H1 (cell line): Measurements from ENCODE around the gene POMP. TPM values are rescaled to one million over a fixed set of nuclear protein-coding genes. Genes with fewer than 3 reads are reported as not detected.
A peak's percentile ranks its signal among the peaks of the same experiment; 100 is the strongest.

Experiments
- CTCF ChIA-PET: fragments of 300-600 bp; sonication (Branson Sonifier 250); formaldehyde crosslinking; loops from one replicate; lab custom pipeline; 2021; ENCODE audit not compliant: partially characterized antibody; lab: Charles Lee
- POLR2A ChIA-PET: fragments of 300-600 bp; sonication (Branson Sonifier 250); formaldehyde crosslinking; loops from one replicate; lab custom pipeline; 2021; ENCODE audit warnings: inconsistent platforms; ENCODE audit not compliant: partially characterized antibody; lab: Charles Lee
- DNase-seq, 2 experiments: peaks; one replicate each; pipeline versions ENCODE4 v3.0.0 to v3.0.0-alpha.2; 2010 to 2022; ENCODE audit warnings: low spot score in 2 of 2, low read depth in 1 of 2, mixed read lengths in 1 of 2
- FAIRE-seq: peaks from 2 replicates; lab custom pipeline; 2011; peaks lifted over from hg19 to GRCh38; lab: Jason Lieb, UNC
- H2AFZ ChIP-seq: 2 replicates; pipeline ENCODE4 v1.8.1; 2012; ENCODE audit warnings: low read length, inconsistent platforms
- H2AK5ac ChIP-seq: 2 replicates; pipeline ENCODE4 v1.6.1; 2013; ENCODE audit warnings: low read depth, low read length
- H2BK120ac ChIP-seq: replicated peaks from 2 replicates; pipeline ENCODE3; 2013; ENCODE audit warnings: low read depth, low read length, inconsistent platforms
- H2BK12ac ChIP-seq: 2 replicates; pipeline ENCODE4 v1.6.1; 2013; ENCODE audit warnings: low read depth, low read length
- H2BK15ac ChIP-seq: 2 replicates; pipeline ENCODE4 v1.6.1; 2013; ENCODE audit warnings: low read length
- H2BK20ac ChIP-seq: 2 replicates; pipeline ENCODE4 v1.6.1; 2013; ENCODE audit warnings: low read length
- H2BK5ac ChIP-seq: 2 replicates; pipeline ENCODE4 v1.6.1; 2013; ENCODE audit warnings: low read depth, low read length
- H3K14ac ChIP-seq: 2 replicates; pipeline ENCODE4 v1.6.1; 2013; ENCODE audit warnings: inconsistent platforms; ENCODE audit not compliant: insufficient read length
- H3K18ac ChIP-seq: 2 replicates; pipeline ENCODE4 v1.6.1; 2013; ENCODE audit warnings: low read length; ENCODE audit errors: extremely low read depth
- H3K23ac ChIP-seq: 2 replicates; pipeline ENCODE4 v1.6.1; 2013; ENCODE audit warnings: inconsistent platforms; ENCODE audit not compliant: insufficient read length
- H3K23me2 ChIP-seq: 2 replicates; pipeline ENCODE4 v1.6.1; 2013; ENCODE audit warnings: low read depth, low read length
- H3K27ac ChIP-seq: 2 replicates; pipeline ENCODE4 v1.6.1; 2011; ENCODE audit warnings: low read depth, low read length, inconsistent platforms
- H3K27me3 ChIP-seq, 4 experiments: replicated peaks in 1 of 4; 1 replicate in 1 of 4; 2 replicates in 3 of 4; pipeline versions ENCODE4 v1.6.1 to v1.8.1; 2011 to 2013; ENCODE audit warnings: low read length in 3 of 4, mild to moderate bottlenecking in 3 of 4, inconsistent platforms in 2 of 4, mixed read lengths in 2 of 4, moderate library complexity in 1 of 4; ENCODE audit not compliant: control insufficient read depth in 3 of 4, insufficient read depth in 3 of 4; ENCODE audit errors: extremely low read depth in 1 of 4
- H3K36me3 ChIP-seq, 4 experiments: 2 replicates each; pipeline versions ENCODE4 v1.6.1 to v1.8.1; 2011 to 2013; ENCODE audit warnings: mild to moderate bottlenecking in 4 of 4, low read length in 3 of 4, moderate library complexity in 2 of 4, control low read depth in 1 of 4, inconsistent platforms in 1 of 4; ENCODE audit not compliant: insufficient read depth in 4 of 4, control insufficient read depth in 2 of 4
- H3K4ac ChIP-seq: replicated peaks from 2 replicates; pipeline ENCODE3; 2013; ENCODE audit warnings: low read length, low read depth, mixed read lengths, inconsistent platforms; ENCODE audit not compliant: insufficient read length
- H3K4me1 ChIP-seq, 4 experiments: replicated peaks in 1 of 4; 1 replicate in 1 of 4; 2 replicates in 3 of 4; pipeline versions ENCODE4 v1.6.1 to v1.8.1; 2011 to 2013; ENCODE audit warnings: low read length in 3 of 4, inconsistent platforms in 2 of 4, mixed read lengths in 1 of 4; ENCODE audit not compliant: insufficient read depth in 4 of 4, control insufficient read depth in 3 of 4
- H3K4me2 ChIP-seq, 2 experiments: 2 replicates each; pipeline versions ENCODE4 v1.6.1 to v1.8.1; 2011 to 2013; ENCODE audit warnings: low read depth in 2 of 2, low read length in 2 of 2, control low read depth in 1 of 2, inconsistent platforms in 1 of 2, mild to moderate bottlenecking in 1 of 2; ENCODE audit not compliant: insufficient read depth in 1 of 2
- H3K4me3 ChIP-seq, 4 experiments: fragments of 200-600, 300-600 bp in 1 of 4; sonication (generic), shearing (Covaris generic), sonication (Bioruptor Twin) in 1 of 4; 2 replicates each; pipeline versions ENCODE4 v1.5.1 to v1.8.1; 2011 to 2016; ENCODE audit warnings: low read length in 4 of 4, low read depth in 3 of 4, control low read depth in 2 of 4, inconsistent platforms in 2 of 4, mild to moderate bottlenecking in 2 of 4, mixed read lengths in 1 of 4, moderate library complexity in 1 of 4; ENCODE audit not compliant: insufficient read depth in 2 of 4; ENCODE audit errors: extremely low read depth in 1 of 4
- H3K56ac ChIP-seq: replicated peaks from 2 replicates; pipeline ENCODE3; 2013; ENCODE audit warnings: low read depth, mild to moderate bottlenecking, mixed read lengths, low read length, inconsistent platforms; ENCODE audit not compliant: insufficient read length
- H3K79me1 ChIP-seq: 2 replicates; pipeline ENCODE4 v1.6.1; 2013; ENCODE audit warnings: low read depth, low read length, control low read depth
- H3K79me2 ChIP-seq, 2 experiments: 2 replicates each; pipeline versions ENCODE4 v1.6.1 to v1.8.1; 2012 to 2013; ENCODE audit warnings: low read length in 2 of 2, mild to moderate bottlenecking in 2 of 2, inconsistent platforms in 1 of 2; ENCODE audit not compliant: insufficient read depth in 2 of 2, control insufficient read depth in 1 of 2
- H3K9ac ChIP-seq, 4 experiments: replicated peaks in 1 of 4; 1 replicate in 1 of 4; 2 replicates in 3 of 4; pipeline versions ENCODE4 v1.6.1 to v1.8.1; 2011 to 2013; ENCODE audit warnings: low read depth in 3 of 4, low read length in 3 of 4, control low read depth in 2 of 4, mild to moderate bottlenecking in 2 of 4, moderate library complexity in 2 of 4, inconsistent platforms in 1 of 4; ENCODE audit errors: extremely low read depth in 1 of 4
- H3K9me3 ChIP-seq, 2 experiments: 2 replicates each; pipeline versions ENCODE4 v1.6.1 to v1.8.1; 2012 to 2013; ENCODE audit warnings: mild to moderate bottlenecking in 2 of 2, moderate library complexity in 2 of 2, control low read depth in 1 of 2, inconsistent platforms in 1 of 2, low read depth in 1 of 2, low read length in 1 of 2, mixed read lengths in 1 of 2; ENCODE audit not compliant: insufficient read depth in 2 of 2
- H4K20me1 ChIP-seq, 2 experiments: replicated peaks in 1 of 2; 2 replicates each; pipeline versions ENCODE3 to v1.8.1; 2011 to 2013; ENCODE audit warnings: inconsistent platforms in 2 of 2, low read length in 2 of 2, mild to moderate bottlenecking in 1 of 2; ENCODE audit not compliant: insufficient read depth in 2 of 2, control insufficient read depth in 1 of 2
- H4K5ac ChIP-seq: 2 replicates; pipeline ENCODE4 v1.6.1; 2013; ENCODE audit warnings: low read length, low read depth, mixed read lengths, inconsistent platforms; ENCODE audit not compliant: insufficient read length
- H4K8ac ChIP-seq: 2 replicates; pipeline ENCODE4 v1.8.0; 2013; ENCODE audit warnings: mild to moderate bottlenecking, moderate library complexity, low read length, inconsistent platforms; ENCODE audit not compliant: insufficient read depth; ENCODE audit errors: extremely low read depth
- H4K91ac ChIP-seq: replicated peaks from 2 replicates; pipeline ENCODE3; 2013; ENCODE audit warnings: low read length, mixed read lengths, inconsistent platforms; ENCODE audit not compliant: insufficient read length
- BRCA1 ChIP-seq: IDR thresholded peaks from 2 replicates; pipeline ENCODE4 v1.6.1; 2012; ENCODE audit warnings: low read depth, low read length, improper control_type of control experiment
- CHD2 ChIP-seq: IDR thresholded peaks from 2 replicates; pipeline ENCODE4 v1.6.1; 2012; ENCODE audit warnings: low read length, improper control_type of control experiment
- CTCF ChIP-seq, 3 experiments: IDR thresholded peaks; 1 replicate in 2 of 3; 2 replicates in 1 of 3; pipeline versions ENCODE4 v1.5.1 to v1.6.1; 2011; ENCODE audit warnings: low read length in 3 of 3, mild to moderate bottlenecking in 3 of 3, inconsistent platforms in 2 of 3, low read depth in 1 of 3, moderate library complexity in 1 of 3; ENCODE audit not compliant: insufficient read depth in 1 of 3; ENCODE audit errors: control extremely low read depth in 1 of 3
- GTF2F1 ChIP-seq: IDR thresholded peaks from 2 replicates; pipeline ENCODE4 v1.6.1; 2012; ENCODE audit warnings: low read depth, low read length, improper control_type of control experiment, borderline replicate concordance
- MAX ChIP-seq: IDR thresholded peaks from 2 replicates; pipeline ENCODE4 v1.6.1; 2012; ENCODE audit warnings: inconsistent platforms
- RAD21 ChIP-seq, 2 experiments: IDR thresholded peaks in 1 of 2; conservative IDR thresholded peaks in 1 of 2; 2 replicates each; pipeline ENCODE4 v1.6.1; 2011; ENCODE audit warnings: low read depth in 2 of 2, low read length in 2 of 2, improper control_type of control experiment in 1 of 2, inconsistent platforms in 1 of 2, mild to moderate bottlenecking in 1 of 2, moderate library complexity in 1 of 2
- RFX5 ChIP-seq: IDR thresholded peaks from 2 replicates; pipeline ENCODE4 v1.6.1; 2011; ENCODE audit warnings: low read depth, low read length, improper control_type of control experiment, borderline replicate concordance
- RXRA ChIP-seq: IDR thresholded peaks from 2 replicates; pipeline ENCODE4 v1.6.1; 2011; ENCODE audit warnings: low read depth, mild to moderate bottlenecking, low read length, moderate library complexity; ENCODE audit not compliant: insufficient read depth
- SIN3A ChIP-seq, 2 experiments: IDR thresholded peaks in 1 of 2; conservative IDR thresholded peaks in 1 of 2; 2 replicates each; pipeline ENCODE4 v1.6.1; 2011 to 2012; ENCODE audit warnings: low read length in 2 of 2, improper control_type of control experiment in 1 of 2, low read depth in 1 of 2, mild to moderate bottlenecking in 1 of 2
- WGBS, 2 experiments: shearing (Covaris generic) in 1 of 2; methylation state at CpG; one replicate each; pipeline versions ENCODE4 v1.1.6 to v1.1.7; 2013 to 2015; ENCODE audit warnings: low lambda C conversion rate in 2 of 2, mixed read lengths in 2 of 2, inconsistent platforms in 1 of 2, low coverage in 1 of 2, missing lambda C conversion rate in 1 of 2; ENCODE audit not compliant: insufficient replicate concordance in 2 of 2, insufficient coverage in 1 of 2, insufficient read length in 1 of 2; ENCODE audit errors: extremely low coverage in 1 of 2, missing lambda C conversion rate in 1 of 2; 5-methylcytosine and 5-hydroxymethylcytosine counted together
- polyA plus RNA-seq, 7 experiments: library from polyadenylated mRNA; depleted of rRNA in 3 of 7; stranded (reverse) in 5 of 7; unstranded in 2 of 7; fragments of >200 nt in 5 of 7; fragments of 200-250 nt in 2 of 7; gene quantifications; 1 replicate in 5 of 7; 2 replicates in 1 of 7; 4 replicates in 1 of 7; pipeline versions ENCODE4 v1.2.1 to v1.2.3, GENCODE V29; 2011 to 2013; ENCODE audit warnings: missing spikeins in 2 of 7, mixed read lengths in 2 of 7
- total RNA-seq: library from RNA; stranded (reverse); fragmentation: NEBNext Ultra II Directional; extraction: Animal tissue kit (Norgen Biotek cat#: 25700); gene quantifications from 2 replicates; pipeline ENCODE4 v1.2.1, GENCODE V29; 2021

The POMP gene
- total and polyA plus RNA-seq, 2 of the 8 experiments (the other 6 are each of a cell fraction or from before 2014, with no cell fraction given): 38.4 to 115 TPM

- H3K4me2 ChIP-seq: peak overlapping the region; percentile 15 to 40; a peak in 2 of 4 replicates
- no peak overlapping the region for H2BK20ac ChIP-seq
- H3K14ac ChIP-seq: no peak overlapping the region
- WGBS, 2 experiments: 28% methylated on average over 7 of the region's 7 CpGs; no CpG with 5 or more reads in 1 of the 2 experiments
- H3K79me2 ChIP-seq: no peaks in the 10 kb centered on the region
- H3K9ac ChIP-seq: no peak overlapping the region
- no peak overlapping the region; the same call in 1 of the 2 replicates for H4K8ac ChIP-seq
- DNase-seq (peak; percentile 68 to 85), FAIRE-seq (peak; percentile 83)
- peak overlapping the region; percentile 73; the same call in 1 of the 2 replicates for H2AFZ ChIP-seq
- no peak overlapping the region for H3K23ac ChIP-seq
- no peaks in the 10 kb centered on the region for H3K23me2 ChIP-seq
- no peak overlapping the region for H2BK120ac ChIP-seq
- peaks cover 0 to under 1% (median 0%) of the 10 kb centered on the region in 4 experiments; a peak in 2 of 8 replicates for H3K36me3 ChIP-seq
- no peak overlapping the region for H4K5ac ChIP-seq
- no peak overlapping the region for H3K18ac ChIP-seq
- H3K27ac ChIP-seq: no peak overlapping the region
- no peaks in the 10 kb centered on the region for H3K27me3 ChIP-seq
- no peaks in the 10 kb centered on the region for H3K79me1 ChIP-seq
- no peak overlapping the region for H2AK5ac ChIP-seq
- no peak overlapping the region; the same call in 1 of the 2 replicates for H2BK5ac ChIP-seq
- no peak overlapping the region for H4K91ac ChIP-seq
- no peak overlapping the region for H3K4me3 ChIP-seq
- H4K20me1 ChIP-seq: no peaks in the 10 kb centered on the region
- H3K9me3 ChIP-seq: 0 out of 4 replicates have a peak, but pooled peaks cover 0 to 2% of the 10 kb centered on the region in 2 experiments
- ChIA-PET CTCF (interaction anchor here (0.7 to 2.4 kb wide), 6 partner anchors 9 to 388 kb away, joined by 3 to 7 read pairs (median 4); no protein-coding TSS in a partner anchor), POLR2A (interaction anchor here (0.7 to 0.8 kb wide), 2 partner anchors 9 to 11 kb away, joined by 3 read pairs; no protein-coding TSS in a partner anchor)
- no peak overlapping the region for H2BK15ac ChIP-seq
- no peak overlapping the region for H2BK12ac ChIP-seq
- H3K4ac ChIP-seq: no peak overlapping the region
- H3K56ac ChIP-seq: no peak overlapping the region
- peaks cover 4 to 10% (median 5%) of the 10 kb centered on the region in 4 experiments; a peak in 5 of 7 replicates for H3K4me1 ChIP-seq
- TF ChIP-seq RFX5 (no peak), RXRA (no peak), GTF2F1 (no peak), CTCF (IDR thresholded peaks at IDR 0.05; ENCODE audit: control extremely low read depth in 1 of 3, insufficient read depth in 1 of 3, low read depth in 1 of 3, low read length in 3 of 3) (peak in 1 of 3 experiments; percentile 1; a peak in 1 of 4 replicates), MAX (peak; percentile 64; the same call in 1 of the 2 replicates), CHD2 (no peak), SIN3A (conservative IDR thresholded peaks at IDR 0.05 in 1 of 2, IDR thresholded peaks at IDR 0.05 in 1 of 2; ENCODE audit: low read depth in 1 of 2, low read length in 2 of 2) (peak; percentile 28 to 37; a peak in 1 of 4 replicates), RAD21 (IDR thresholded peaks at IDR 0.05 in 1 of 2, conservative IDR thresholded peaks at IDR 0.05 in 1 of 2; ENCODE audit: low read depth in 2 of 2, low read length in 2 of 2) (peak in 1 of 2 experiments; percentile 31; a peak in 2 of 4 replicates), BRCA1 (no peak)
Observed at GRCh38 chr13:28684257-28684656, 25.3 kb downstream of the POMP start.
